GM23338 (cell line): Measurements from ENCODE around the gene ATF7. TPM values are rescaled to one million over a fixed set of nuclear protein-coding genes. Genes with fewer than 3 reads are reported as not detected.

Source experiments
- ATAC-seq: fragments of 200-7000 bp; cut with Tn5 transposase; 3 replicates; pipeline ENCODE4 v1.9.1; 2020
- DNase-seq: peaks from one replicate; pipeline ENCODE4 v3.0.0-alpha.2; 2015; ENCODE audit warnings: low spot score
- H2AFZ ChIP-seq: fragments of 200-600 bp; sonication (generic); 2 replicates; pipeline ENCODE4 v1.8.0; 2016; ENCODE audit warnings: antibody characterized with exemption, mild to moderate bottlenecking, moderate library complexity
- H3F3A ChIP-seq: fragments of 200-600 bp; sonication (generic); replicated peaks from 2 replicates; pipeline ENCODE4 v1.8.0; 2017; ENCODE audit warnings: antibody characterized with exemption, mixed run types, low read depth
- H3K27ac ChIP-seq: fragments of 200-600 bp; sonication (generic); 2 replicates; pipeline ENCODE4 v1.6.1; 2016; ENCODE audit warnings: low read depth
- H3K27me3 ChIP-seq: fragments of 200-600 bp; sonication (generic); 2 replicates; pipeline ENCODE4 v1.8.0; 2016; ENCODE audit warnings: mild to moderate bottlenecking, mixed run types, moderate library complexity; ENCODE audit not compliant: insufficient read depth
- H3K36me3 ChIP-seq: fragments of 200-600 bp; sonication (generic); 2 replicates; pipeline ENCODE4 v1.8.0; 2016; ENCODE audit warnings: mild to moderate bottlenecking; ENCODE audit not compliant: insufficient read depth
- H3K4me1 ChIP-seq: fragments of 200-600 bp; sonication (generic); 2 replicates; pipeline ENCODE4 v1.8.0; 2016; ENCODE audit warnings: mild to moderate bottlenecking, moderate library complexity; ENCODE audit not compliant: insufficient read depth
- H3K4me2 ChIP-seq: fragments of 200-600 bp; sonication (generic); 2 replicates; pipeline ENCODE4 v1.7.1; 2017; ENCODE audit warnings: mixed run types
- H3K4me3 ChIP-seq: fragments of 200-600 bp; sonication (generic); 2 replicates; pipeline ENCODE4 v1.6.1; 2016; ENCODE audit warnings: mixed run types
- H3K79me2 ChIP-seq: fragments of 200-600 bp; sonication (generic); replicated peaks from 2 replicates; pipeline ENCODE4 v1.8.0; 2017; ENCODE audit warnings: mild to moderate bottlenecking; ENCODE audit not compliant: insufficient read depth
- H3K9me2 ChIP-seq: fragments of 200-600 bp; sonication (generic); 2 replicates; pipeline ENCODE4 v1.8.0; 2017; ENCODE audit not compliant: insufficient read depth
- H4K20me1 ChIP-seq: fragments of 200-600 bp; sonication (generic); replicated peaks from 2 replicates; pipeline ENCODE4 v1.8.0; 2017; ENCODE audit warnings: mild to moderate bottlenecking; ENCODE audit not compliant: insufficient read depth
- H3K27ac Mint-ChIP-seq: 2 replicates; pipeline ENCODE4 v1.8.0; 2020; ENCODE audit warnings: inconsistent platforms, mild to moderate bottlenecking, moderate library complexity, mixed read lengths
- H3K27me3 Mint-ChIP-seq: 3 replicates; pipeline ENCODE4 v1.8.0; 2022; ENCODE audit warnings: low read depth, mild to moderate bottlenecking, moderate library complexity, mixed read lengths, inconsistent platforms; ENCODE audit not compliant: insufficient read depth, poor library complexity
- H3K36me3 Mint-ChIP-seq: 3 replicates; pipeline ENCODE4 v1.8.0; 2021; ENCODE audit warnings: low read depth, mild to moderate bottlenecking, inconsistent platforms, moderate library complexity, mixed read lengths
- H3K4me1 Mint-ChIP-seq: 3 replicates; pipeline ENCODE4 v1.8.0; 2020; ENCODE audit warnings: mild to moderate bottlenecking, inconsistent platforms, mixed read lengths
- H3K4me3 Mint-ChIP-seq: 3 replicates; pipeline ENCODE4 v1.8.0; 2021; ENCODE audit warnings: moderate library complexity, mild to moderate bottlenecking, inconsistent platforms, mixed read lengths
- H3K9me3 Mint-ChIP-seq: 3 replicates; pipeline ENCODE4 v1.8.0; 2020; ENCODE audit warnings: moderate library complexity, mild to moderate bottlenecking, inconsistent platforms, mixed read lengths
- CREB1 ChIP-seq: fragments of 250-450 bp; sonication (Bioruptor Pico); IDR thresholded peaks from 2 replicates; pipeline ENCODE4 v1.5.0; 2020; ENCODE audit warnings: low read depth, mild to moderate bottlenecking, moderate library complexity
- CTCF ChIP-seq, 2 experiments: fragments of 200-600 bp in 1 of 2; sonication (generic) in 1 of 2; conservative IDR thresholded peaks; 2 replicates each; pipeline versions ENCODE4 v1.5.1 to v1.6.1; 2016 to 2017; ENCODE audit warnings: antibody characterized with exemption in 2 of 2, low read depth in 2 of 2, mild to moderate bottlenecking in 2 of 2, moderate library complexity in 1 of 2
- EZH2 ChIP-seq: fragments of 200-600 bp; sonication (generic); IDR thresholded peaks from one replicate; pipeline ENCODE4 v1.8.0; 2017; ENCODE audit warnings: antibody characterized with exemption, mild to moderate bottlenecking, low read depth; ENCODE audit not compliant: unreplicated experiment
- JUNB ChIP-seq: IDR thresholded peaks from one replicate; pipeline ENCODE4 v1.6.1; 2016; ENCODE audit warnings: antibody characterized with exemption; ENCODE audit not compliant: unreplicated experiment
- NANOG ChIP-seq: IDR thresholded peaks from 2 replicates; pipeline ENCODE4 v1.6.1; 2016; ENCODE audit warnings: antibody characterized with exemption, borderline replicate concordance
- POLR2AphosphoS5 ChIP-seq: IDR thresholded peaks from 2 replicates; pipeline ENCODE4 v1.6.1; 2016; ENCODE audit warnings: antibody characterized with exemption, low read depth
- STAT1 ChIP-seq: IDR thresholded peaks from one replicate; pipeline ENCODE4 v1.6.1; 2016; ENCODE audit warnings: antibody characterized with exemption; ENCODE audit not compliant: unreplicated experiment
- ZNF114 ChIP-seq: fragments of 250-450 bp; sonication (Bioruptor Pico); IDR thresholded peaks from 2 replicates; pipeline ENCODE4 v1.5.0; 2020; ENCODE audit warnings: mild to moderate bottlenecking, moderate library complexity
- polyA plus RNA-seq: library from polyadenylated mRNA; unstranded; fragments of >200 nt; fragmentation: Nextera tagmentation; extraction: Ambion mirVana; gene quantifications from 2 replicates; pipeline ENCODE4 v1.2.1, GENCODE V29; 2016
- total RNA-seq: library from RNA; depleted of rRNA; stranded (reverse); fragments of >200 nt; shearing (Covaris generic); gene quantifications from 2 replicates; pipeline ENCODE4 v1.2.3, GENCODE V29; 2014
- TF ChIP-seq, protein P1 (sequence below): IDR thresholded peaks from one replicate; pipeline ENCODE4 v1.6.1; 2018; ENCODE audit warnings: antibody characterized with exemption; ENCODE audit not compliant: unreplicated experiment
- TF ChIP-seq, protein P2 (sequence below): IDR thresholded peaks from 2 replicates; pipeline ENCODE4 v1.6.1; 2016; ENCODE audit warnings: antibody characterized with exemption

The ATF7 gene
- total and polyA plus RNA-seq, 2 experiments from 2014 or later: 13.9 to 16.3 TPM

- Histone ChIP-seq H3K27ac (no peak overlapping the region), H3K4me3 (no peak overlapping the region), H3K4me1 (peaks cover 22% of the 10 kb centered on the region), H3K36me3 (no peaks in the 10 kb centered on the region), H4K20me1 (no peaks in the 10 kb centered on the region), H3K27me3 (no peaks in the 10 kb centered on the region), H3F3A (no peaks in the 10 kb centered on the region), H3K79me2 (peaks cover 52% of the 10 kb centered on the region), H3K4me2 (no peak overlapping the region), H2AFZ (no peak overlapping the region), H3K9me2 (no peaks in the 10 kb centered on the region)
- Mint-ChIP-seq H3K36me3 (no peaks in the 10 kb centered on the region), H3K4me1 (peaks cover 33% of the 10 kb centered on the region), H3K4me3 (no peak overlapping the region), H3K9me3 (no peaks in the 10 kb centered on the region), H3K27me3 (peaks cover 6% of the 10 kb centered on the region), H3K27ac (no peak overlapping the region)
- no peak for DNase-seq
- no peak for ATAC-seq
- TF ChIP-seq, protein P1, sequence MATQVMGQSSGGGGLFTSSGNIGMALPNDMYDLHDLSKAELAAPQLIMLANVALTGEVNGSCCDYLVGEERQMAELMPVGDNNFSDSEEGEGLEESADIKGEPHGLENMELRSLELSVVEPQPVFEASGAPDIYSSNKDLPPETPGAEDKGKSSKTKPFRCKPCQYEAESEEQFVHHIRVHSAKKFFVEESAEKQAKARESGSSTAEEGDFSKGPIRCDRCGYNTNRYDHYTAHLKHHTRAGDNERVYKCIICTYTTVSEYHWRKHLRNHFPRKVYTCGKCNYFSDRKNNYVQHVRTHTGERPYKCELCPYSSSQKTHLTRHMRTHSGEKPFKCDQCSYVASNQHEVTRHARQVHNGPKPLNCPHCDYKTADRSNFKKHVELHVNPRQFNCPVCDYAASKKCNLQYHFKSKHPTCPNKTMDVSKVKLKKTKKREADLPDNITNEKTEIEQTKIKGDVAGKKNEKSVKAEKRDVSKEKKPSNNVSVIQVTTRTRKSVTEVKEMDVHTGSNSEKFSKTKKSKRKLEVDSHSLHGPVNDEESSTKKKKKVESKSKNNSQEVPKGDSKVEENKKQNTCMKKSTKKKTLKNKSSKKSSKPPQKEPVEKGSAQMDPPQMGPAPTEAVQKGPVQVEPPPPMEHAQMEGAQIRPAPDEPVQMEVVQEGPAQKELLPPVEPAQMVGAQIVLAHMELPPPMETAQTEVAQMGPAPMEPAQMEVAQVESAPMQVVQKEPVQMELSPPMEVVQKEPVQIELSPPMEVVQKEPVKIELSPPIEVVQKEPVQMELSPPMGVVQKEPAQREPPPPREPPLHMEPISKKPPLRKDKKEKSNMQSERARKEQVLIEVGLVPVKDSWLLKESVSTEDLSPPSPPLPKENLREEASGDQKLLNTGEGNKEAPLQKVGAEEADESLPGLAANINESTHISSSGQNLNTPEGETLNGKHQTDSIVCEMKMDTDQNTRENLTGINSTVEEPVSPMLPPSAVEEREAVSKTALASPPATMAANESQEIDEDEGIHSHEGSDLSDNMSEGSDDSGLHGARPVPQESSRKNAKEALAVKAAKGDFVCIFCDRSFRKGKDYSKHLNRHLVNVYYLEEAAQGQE: no peak
Measured at GRCh38 chr12:53622724-53623123, 3.5 kb downstream of the ATF7 start.

DNA sequence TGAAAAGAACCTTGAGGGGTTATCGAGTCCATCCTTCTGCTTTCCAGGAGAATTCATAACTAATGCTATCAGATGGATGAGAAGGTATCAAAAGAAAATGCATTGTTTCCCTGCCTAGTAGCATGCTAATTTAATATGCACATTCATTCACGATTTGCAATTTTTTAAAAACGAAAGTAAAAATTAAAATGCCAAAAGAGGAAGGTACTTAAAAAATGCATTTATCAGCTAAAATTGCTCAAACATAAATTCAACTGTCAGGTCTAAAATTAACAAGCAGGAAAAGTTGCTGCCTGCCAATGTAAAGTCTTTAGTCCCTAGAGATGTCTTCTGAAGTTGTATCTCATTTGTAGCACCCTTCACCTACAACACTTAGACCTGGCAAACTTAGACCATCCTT lies 7.9 kb downstream of the ATF7 start:
- peaks cover 46% of the 10 kb centered on the region for H3K79me2 ChIP-seq
- no peaks in the 10 kb centered on the region for H3K9me2 ChIP-seq
- H3F3A ChIP-seq: no peaks in the 10 kb centered on the region
- no peaks in the 10 kb centered on the region for H3K9me3 Mint-ChIP-seq
- H2AFZ ChIP-seq: no peak overlapping the region
- ATAC-seq: no peak
- H3K27ac Mint-ChIP-seq: no peak overlapping the region
- peaks cover 9% of the 10 kb centered on the region for H3K4me1 Mint-ChIP-seq
- DNase-seq: no peak
- H3K4me3 ChIP-seq: no peak overlapping the region
- H3K4me1 ChIP-seq: no peaks in the 10 kb centered on the region
- no peak overlapping the region for H3K27ac ChIP-seq
- H3K4me2 ChIP-seq: no peak overlapping the region
- H3K27me3 Mint-ChIP-seq: no peaks in the 10 kb centered on the region
- H3K4me3 Mint-ChIP-seq: no peak overlapping the region
- no peaks in the 10 kb centered on the region for H3K27me3 ChIP-seq
- H3K36me3 ChIP-seq: no peaks in the 10 kb centered on the region
- H4K20me1 ChIP-seq: 0 out of 2 replicates have a peak, but pooled peaks cover 4% of the 10 kb centered on the region
- no peaks in the 10 kb centered on the region for H3K36me3 Mint-ChIP-seq
- no peak for TF ChIP-seq CREB1 (CRISPR knock-in tag)
- TF ChIP-seq JUNB: no peak
- TF ChIP-seq NANOG: no peak
- TF ChIP-seq, protein P2, sequence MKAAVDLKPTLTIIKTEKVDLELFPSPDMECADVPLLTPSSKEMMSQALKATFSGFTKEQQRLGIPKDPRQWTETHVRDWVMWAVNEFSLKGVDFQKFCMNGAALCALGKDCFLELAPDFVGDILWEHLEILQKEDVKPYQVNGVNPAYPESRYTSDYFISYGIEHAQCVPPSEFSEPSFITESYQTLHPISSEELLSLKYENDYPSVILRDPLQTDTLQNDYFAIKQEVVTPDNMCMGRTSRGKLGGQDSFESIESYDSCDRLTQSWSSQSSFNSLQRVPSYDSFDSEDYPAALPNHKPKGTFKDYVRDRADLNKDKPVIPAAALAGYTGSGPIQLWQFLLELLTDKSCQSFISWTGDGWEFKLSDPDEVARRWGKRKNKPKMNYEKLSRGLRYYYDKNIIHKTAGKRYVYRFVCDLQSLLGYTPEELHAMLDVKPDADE: no peak
- TF ChIP-seq POLR2AphosphoS5: no peak
- TF ChIP-seq EZH2: no peak
- TF ChIP-seq STAT1: no peak
- TF ChIP-seq, protein P1: no peak
- no peak for TF ChIP-seq CTCF (conservative IDR thresholded peaks at IDR 0.05; ENCODE audit: low read depth in 2 of 2)
- no peak for TF ChIP-seq ZNF114 (CRISPR knock-in tag)
